HG02981 (cell line): Measurements from ENCODE around the gene CRY2.
A peak's percentile ranks its signal among the peaks of the same experiment; 100 is the strongest.

Experiments used
- ATAC-seq: cut with Tn5 transposase; IDR thresholded peaks from one replicate; pipeline ENCODE4 v1.9.1; 2021; ENCODE audit warnings: mild to moderate bottlenecking, moderate library complexity; ENCODE audit not compliant: unreplicated experiment

Gene CRY2

DNA sequence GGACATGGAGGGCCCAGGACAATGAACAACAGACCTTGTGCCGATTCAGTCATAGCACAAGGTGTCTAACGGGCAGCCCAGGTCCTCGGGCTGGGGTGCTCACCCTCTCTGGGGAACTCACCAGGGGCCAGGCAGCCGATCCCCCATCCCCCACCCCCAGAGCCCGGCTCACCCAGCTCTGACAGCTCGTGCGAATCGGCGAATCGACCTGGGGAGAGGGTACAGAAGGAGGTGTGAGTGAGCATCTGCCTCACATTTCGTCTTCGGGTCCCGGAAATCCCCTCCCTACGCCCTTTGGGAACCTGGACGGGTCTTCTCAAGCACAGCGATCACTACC lies 70.0 kb downstream of the CRY2 start:
- ATAC-seq: no peak

DNA sequence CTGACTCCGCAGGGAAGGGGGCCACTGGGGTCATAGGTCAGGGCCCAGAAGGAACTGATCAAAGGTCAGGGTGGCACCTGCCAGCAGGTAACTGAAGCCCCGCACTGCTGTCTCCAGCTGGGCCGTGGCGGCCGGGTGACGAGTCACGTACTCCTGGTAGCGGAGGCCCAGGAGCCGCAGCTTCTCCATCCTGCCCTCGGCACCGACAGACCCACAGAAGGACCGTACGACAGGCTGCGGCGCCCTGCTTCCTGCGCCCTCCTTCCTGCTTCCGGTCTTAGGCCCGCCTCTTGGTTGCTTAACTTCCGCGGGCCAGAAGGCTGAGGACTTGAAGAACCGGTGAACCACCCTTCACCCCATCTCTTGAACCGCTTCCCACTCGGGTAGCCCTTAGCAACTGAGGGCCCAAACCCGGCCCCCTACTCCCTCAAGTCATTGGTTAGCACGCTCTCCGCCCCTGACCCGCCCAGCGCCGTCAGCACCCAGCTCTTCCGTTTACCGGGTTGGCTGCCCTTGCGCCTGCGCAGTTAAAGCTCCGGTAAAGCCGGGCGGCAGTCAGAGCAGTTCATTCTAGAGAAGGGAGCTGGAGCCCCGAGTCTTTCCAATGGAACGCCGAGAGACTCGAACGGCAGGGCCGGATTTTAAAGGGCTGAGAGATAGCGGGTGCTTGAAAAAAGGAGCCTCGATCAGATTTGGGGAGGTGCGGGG lies 70.5 kb downstream of the CRY2 start, which contains the start of gene PEX16:
PEX16 (minus strand) TSS at position 255 of the 708 bp plus-strand sequence; CDS start at position 189, 66 bp downstream.
- peak; percentile 91 for ATAC-seq

DNA sequence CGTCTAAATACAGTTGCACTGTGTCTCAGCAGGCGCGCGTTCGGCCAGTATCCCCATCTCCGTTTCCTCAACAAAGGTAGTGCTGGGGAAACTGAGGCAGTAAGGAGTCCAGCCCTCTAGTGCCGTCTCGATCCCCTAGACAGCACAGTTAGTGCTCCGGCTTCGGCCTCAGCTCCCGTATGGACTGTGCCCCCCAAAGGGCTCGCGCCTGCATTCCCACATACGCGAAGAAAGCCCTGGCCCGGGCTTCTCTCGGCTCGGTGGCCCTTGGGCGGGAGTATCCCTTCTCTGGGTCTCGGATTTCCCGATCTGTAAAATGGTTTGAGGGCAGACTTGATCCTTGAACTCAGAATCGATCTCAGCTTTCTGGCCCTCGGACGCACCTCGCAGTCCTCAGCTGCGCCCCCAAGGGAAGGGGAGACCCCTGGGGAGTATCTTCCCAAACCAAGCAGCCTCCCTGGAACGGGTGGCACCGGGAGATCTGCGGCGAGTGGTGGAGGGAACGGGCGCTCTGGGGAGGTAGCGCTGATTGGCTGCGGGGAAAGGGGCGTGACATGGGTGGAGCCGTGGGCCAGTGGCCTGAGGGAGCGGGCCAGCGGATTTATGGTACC lies 71.2 kb downstream of the CRY2 start:
- ATAC-seq: peak; percentile 33

DNA sequence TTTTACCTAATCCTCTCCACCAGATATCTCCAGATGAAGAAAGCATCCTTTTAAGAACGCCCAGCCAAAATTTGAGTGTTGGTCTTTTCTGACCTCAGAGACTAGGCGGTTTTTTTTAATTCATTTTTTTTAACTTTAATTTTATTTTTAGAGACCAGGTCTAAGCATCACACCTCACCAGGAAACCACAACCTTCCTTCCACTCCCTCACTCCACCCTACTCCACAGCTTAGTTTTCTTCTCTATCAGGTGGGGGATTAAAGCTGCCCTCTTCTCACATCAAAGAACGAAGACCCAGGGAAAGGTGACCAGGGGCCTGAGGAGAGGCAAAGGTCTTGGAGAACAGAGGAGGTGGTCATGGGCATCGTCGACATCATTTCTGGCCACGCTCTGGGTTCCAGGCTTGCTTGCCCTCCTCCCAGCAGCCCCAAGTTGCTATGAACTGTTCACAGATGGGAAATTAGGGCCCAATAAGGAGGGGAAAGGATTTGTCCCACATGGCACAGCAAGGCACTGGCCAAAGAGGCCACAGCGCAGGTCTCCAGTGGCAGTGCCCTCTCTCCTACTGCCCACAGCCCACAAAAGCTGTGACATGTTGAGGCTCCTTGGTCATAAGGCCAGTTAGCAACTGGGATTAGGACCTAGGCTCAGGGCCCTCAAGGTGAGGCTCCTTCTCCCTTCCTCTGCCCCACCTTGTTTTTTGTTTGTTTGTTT lies 71.8 kb downstream of the CRY2 start:
- no peak for ATAC-seq

DNA sequence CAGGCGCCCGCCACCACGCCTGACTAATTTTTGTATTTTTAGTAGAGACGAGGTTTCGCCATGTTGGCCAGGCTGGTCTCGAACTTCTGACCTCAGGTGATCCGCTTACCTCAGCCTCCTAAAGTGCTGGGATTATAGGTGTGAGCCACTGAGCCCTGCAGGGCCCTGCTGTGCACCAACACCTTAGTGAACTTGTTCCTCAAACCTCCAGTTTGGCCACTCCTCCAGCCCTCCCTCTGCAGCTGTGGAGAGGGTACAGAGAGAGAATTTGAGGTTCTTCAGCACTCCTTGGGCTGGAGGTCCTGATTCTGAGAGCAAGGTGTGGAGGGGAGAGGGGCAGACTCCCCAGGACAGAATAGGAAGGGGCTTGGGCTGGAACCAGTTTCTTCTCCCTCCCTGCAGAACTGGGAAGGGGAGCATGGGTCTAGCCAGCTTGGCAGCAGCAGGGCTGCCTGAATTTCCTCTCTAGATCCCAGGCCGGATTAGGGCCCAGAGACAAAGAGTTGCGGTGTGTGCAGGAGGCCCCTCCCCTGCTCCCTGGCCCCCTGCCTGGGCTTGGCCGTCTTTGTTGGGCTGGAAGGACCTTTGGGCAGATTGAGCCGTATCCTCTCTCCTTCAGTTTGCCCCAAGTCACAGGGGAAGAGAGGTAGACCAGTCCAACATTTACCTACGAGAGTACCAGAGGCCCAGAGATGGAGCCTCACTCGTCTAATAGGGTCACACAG lies 72.7 kb downstream of the CRY2 start:
- no peak for ATAC-seq

DNA sequence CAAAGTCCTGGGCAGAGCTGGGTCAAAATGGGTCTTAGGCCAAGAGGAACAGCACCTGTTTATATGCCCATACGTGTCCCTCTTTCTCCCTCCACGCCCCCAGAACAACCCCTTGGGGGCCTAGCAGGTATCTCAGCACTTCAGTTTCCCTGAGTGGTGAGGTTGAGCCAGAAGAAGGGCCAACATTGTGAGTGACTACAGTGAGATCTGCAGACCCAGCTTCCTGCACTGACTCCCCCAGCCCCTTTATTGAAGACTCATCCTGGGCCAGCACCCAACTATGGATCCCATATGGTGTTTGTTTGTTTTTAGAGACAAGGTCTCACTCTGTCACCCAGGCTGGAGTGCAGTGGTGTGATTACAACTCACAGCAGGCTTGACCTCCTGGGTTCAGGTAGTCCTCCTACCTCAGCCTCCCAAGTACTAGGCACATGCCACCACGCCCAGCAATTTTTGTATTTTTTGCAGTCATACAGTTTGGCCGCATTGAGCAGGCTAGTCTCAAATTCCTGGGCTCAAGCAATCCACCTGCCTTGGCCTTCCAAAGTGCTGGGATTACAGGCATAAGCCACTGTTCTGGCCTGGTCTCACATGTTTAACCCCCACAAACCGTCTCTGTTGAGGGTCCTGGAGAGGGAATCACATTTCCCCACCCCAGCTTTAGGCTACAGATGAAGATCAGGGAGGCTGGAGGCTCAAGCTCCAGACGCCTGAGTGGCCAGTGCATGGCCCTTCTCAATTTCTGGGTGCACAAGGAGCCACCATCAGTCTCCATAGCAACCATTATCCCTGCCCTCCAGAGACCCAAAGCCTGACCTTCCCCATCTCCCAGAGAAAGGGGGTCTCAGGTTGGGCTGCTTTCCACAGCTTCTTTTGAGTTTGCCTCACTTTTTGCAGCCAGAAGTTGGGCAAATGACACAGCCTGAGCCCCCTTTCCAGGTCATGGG lies 73.5 kb downstream of the CRY2 start:
- ATAC-seq: no peak

DNA sequence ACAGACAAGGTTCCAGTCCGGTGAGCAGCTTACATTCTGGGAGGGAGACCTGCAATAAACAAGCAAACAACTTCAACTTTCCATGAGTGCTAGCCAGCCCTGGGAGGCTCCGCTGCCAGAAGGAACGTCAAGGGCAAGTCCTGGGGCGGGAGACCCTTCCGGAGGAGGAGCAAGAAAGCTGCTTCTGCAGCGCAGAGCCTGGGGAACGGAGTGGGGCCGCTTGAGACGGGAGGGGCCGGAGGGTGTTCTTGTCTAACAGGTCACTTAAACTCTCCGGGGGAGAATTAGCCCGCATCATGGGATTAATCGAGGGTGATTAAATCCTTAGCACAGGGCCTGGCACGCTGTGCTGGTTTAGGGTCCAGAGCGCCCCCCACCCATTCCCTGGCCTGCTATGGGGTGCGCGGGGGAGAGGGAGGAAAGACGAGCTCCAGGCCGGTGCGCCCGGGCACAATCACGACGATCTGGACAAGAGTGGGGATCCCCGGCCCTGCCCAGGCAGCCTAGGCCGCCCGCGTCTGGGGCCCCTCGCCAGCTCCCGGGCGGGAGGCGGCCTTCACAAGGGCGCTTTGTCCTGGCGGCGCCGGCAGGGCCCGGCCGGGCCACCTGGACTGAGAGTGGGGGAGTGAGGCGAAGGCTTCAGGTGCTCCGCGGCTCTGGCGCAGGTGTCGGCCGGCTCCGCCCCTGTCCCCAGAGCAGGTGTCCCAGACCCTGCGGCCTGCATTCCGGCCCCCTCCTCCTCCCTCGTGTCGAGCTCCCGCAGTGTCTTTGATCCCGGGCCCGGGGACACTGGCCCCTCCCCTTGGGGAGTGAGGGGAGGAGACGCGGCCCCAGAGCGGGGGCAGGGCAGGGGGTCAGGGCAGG lies 74.5 kb downstream of the CRY2 start:
- no peak for ATAC-seq

DNA sequence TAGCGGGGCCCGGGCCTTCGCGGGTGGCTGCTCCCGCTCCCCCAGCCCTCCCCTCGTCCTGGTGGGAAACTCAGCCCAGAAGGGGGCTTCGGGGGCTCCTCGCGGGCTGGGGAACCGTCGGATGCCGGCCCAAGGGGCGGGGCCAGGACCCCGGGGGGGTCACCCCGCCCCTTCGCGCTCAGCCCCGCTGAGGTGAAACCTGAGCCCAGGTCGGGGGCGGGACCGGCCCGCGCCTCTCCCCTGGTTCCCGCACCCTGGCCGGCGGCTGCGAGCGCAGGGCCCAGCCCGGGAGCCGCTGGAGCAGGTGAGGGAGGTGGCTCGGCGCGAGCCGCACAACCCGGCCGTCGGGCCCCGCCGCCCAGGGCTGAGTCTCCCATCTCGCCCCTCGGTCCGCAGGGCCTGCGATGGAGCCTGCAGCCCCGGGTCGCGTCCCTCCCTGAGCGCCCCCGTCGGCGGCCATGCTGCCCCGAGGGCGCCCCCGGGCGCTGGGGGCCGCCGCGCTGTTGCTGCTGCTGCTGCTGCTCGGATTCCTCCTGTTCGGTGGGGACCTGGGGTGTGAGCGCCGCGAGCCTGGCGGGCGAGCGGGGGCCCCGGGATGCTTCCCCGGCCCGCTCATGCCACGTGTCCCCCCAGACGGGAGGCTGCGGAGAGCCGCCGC lies 75.3 kb downstream of the CRY2 start, which contains the start of gene LARGE2:
LARGE2 (plus strand) TSS at position 232 of the 658 bp plus-strand sequence; CDS start at position 459, 227 bp downstream.
- ATAC-seq: no peak

DNA sequence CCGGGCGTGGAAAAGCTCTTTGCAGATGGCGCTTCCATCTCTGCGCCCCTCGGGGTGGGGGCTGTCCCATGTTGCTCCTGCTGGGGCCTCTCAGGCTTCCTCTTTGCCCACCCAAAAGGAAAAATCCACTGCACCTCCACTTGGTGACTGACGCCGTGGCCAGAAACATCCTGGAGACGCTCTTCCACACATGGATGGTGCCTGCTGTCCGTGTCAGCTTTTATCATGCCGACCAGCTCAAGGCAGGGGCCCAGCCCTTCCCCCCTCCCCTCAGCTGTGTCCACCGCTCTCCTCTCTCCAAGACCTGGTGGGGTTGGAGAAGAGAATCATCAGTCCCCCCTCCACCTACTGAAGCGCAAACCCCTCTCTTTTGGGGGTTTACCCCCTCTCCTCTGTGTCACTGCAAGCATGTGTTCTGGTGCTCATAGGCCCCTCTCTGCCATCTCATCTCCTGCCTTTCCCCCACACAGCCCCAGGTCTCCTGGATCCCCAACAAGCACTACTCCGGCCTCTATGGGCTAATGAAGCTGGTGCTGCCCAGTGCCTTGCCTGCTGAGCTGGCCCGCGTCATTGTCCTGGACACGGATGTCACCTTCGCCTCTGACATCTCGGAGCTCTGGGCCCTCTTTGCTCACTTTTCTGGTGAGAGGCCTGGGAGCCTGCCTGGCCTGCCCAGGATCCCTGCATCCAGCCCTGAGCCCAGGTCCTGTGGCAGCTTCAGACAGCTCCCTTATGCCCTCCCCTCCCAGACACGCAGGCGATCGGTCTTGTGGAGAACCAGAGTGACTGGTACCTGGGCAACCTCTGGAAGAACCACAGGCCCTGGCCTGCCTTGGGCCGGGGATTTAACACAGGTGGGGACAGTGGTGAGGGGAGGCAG lies 77.0 kb downstream of the CRY2 start:
- ATAC-seq: no peak

DNA sequence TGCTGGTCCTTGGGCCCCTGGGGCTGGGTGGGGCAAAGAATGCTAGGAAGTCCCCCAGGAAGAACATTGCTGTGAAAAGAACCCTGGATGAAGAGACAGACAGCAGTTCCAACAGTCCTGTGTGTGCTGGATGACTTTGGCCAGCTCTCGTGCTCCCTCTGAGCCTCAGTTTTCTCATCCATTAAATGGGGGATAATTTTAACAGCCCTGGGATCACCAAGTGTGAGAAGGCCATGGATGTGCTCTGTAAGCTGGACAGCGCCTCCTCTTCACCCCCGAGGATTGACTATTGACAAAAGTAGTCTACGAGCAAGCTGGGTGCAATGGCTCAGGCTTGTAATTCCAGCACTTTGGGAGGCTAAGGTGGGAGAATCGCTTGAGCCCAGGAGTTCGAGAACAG lies 77.7 kb downstream of the CRY2 start:
- no peak for ATAC-seq

DNA sequence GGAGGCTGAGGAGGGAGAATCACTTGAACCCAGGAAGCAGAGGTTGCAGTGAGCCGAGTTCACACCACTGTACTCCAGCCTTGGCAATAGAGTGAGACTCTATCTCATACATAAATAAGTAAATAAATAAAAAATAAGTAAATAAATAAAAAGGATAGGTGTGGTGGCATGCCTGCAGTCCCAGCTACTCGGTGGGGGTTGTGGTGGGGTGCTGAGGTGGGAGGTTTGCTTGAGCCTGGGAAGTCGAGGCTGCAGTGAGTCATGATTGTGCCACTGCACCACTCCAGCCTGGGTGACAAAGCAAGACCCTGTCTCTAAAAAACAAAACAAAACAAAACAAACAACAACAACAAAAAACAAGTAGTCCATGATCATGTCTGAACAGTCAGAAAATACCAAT lies 78.3 kb downstream of the CRY2 start:
- no peak for ATAC-seq

DNA sequence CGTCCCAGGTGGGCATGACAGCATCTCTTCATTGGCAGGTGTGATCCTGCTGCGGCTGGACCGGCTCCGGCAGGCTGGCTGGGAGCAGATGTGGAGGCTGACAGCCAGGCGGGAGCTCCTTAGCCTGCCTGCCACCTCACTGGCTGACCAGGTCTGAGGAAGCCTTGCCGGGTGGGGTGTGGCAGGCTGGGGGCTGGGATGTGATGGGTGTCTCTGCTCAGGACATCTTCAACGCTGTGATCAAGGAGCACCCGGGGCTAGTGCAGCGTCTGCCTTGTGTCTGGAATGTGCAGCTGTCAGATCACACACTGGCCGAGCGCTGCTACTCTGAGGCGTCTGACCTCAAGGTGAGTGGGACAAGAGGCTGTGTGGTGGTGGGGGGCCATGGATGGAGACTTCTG lies 78.7 kb downstream of the CRY2 start:
- ATAC-seq: no peak

DNA sequence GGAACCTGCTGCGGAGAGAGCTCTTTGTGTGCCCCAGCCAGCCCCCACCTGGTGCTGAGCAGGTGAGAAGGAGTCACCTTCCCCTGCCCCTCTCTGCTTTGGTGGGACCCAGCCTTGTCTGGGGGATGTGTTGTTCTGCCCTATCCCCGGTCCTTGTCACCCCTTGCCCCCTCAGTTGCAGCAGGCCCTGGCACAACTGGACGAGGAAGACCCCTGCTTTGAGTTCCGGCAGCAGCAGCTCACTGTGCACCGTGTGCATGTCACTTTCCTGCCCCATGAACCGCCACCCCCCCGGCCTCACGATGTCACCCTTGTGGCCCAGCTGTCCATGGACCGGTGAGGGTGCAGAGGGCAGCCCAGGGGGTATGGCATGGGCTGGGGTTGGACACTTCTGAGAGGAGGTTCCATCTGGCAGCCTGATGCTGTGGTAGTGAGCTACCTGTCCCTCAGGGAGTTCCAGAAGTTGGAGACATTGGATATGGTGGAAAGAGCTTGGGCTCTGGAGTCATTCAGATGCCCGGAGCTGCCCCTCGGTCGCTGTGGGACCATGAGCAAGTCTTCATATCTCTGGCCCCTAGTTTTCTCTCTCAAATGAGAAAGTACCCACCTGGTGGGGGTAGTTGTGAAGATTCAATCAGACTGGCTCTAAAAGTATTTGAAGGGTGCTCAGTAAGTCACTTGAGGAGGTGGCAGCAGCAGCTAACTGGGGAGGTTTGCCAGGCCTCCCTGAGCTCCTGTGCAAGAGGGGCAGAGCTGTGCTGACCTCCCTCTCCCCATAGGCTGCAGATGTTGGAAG lies 79.5 kb downstream of the CRY2 start:
- ATAC-seq: no peak

DNA sequence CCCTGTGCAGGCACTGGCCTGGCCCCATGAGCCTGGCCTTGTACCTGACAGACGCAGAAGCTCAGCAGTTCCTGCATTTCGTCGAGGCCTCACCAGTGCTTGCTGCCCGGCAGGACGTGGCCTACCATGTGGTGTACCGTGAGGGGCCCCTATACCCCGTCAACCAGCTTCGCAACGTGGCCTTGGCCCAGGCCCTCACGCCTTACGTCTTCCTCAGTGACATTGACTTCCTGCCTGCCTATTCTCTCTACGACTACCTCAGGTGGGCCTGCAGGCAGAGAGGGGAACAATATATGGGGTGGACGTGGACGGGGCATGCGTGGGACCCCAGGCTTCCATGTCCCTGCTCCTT lies 80.0 kb downstream of the CRY2 start:
- ATAC-seq: no peak

DNA sequence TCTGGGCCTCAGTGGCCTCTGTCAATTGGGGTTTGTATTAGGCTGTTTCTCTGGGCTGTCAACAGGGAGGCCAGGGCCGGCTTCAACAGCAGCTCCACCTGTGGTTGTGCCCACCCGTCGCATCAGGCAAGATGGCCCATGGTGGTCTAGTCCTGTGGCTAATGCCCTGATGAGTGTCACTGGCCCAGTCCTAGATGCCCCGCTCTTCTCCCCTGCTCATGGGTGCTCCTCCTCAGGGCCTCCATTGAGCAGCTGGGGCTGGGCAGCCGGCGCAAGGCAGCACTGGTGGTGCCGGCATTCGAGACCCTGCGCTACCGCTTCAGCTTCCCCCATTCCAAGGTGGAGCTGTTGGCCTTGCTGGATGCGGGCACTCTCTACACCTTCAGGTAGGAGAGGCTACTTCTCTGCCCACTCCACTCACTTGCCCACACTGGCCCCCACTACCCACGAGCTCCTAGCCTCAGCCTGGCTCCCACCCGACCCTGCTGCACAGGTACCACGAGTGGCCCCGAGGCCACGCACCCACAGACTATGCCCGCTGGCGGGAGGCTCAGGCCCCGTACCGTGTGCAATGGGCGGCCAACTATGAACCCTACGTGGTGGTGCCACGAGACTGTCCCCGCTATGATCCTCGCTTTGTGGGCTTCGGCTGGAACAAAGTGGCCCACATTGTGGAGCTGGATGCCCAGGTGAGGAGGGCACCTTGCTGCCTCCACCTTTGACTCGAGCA lies 80.6 kb downstream of the CRY2 start:
- ATAC-seq: no peak

DNA sequence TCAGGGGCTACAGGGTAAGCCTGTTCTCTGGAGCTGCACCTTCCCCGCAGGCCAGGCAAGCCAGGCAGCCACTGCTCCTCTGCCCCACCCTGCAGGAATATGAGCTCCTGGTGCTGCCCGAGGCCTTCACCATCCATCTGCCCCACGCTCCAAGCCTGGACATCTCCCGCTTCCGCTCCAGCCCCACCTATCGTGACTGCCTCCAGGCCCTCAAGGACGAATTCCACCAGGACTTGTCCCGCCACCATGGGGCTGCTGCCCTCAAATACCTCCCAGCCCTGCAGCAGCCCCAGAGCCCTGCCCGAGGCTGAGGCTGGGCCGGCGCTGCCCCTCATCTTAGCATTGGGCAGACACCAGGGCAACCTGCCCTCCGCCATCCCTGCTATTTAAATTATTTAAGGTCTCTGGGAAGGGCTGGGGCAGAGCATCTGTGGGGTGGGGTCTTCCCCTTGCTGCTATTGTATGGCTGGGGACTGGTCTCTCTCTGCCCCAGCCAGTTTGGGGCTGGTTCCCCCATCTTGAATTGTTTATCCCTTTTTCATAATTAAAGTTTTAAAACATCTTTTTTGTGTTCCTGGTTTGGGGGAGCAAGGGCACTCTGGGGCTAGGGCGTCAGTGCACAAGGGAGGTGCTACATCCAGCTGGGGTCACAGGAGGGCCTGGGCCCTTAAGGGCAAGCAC lies 81.4 kb downstream of the CRY2 start:
- no peak for ATAC-seq
